DOHH2 (cell line): ENCODE measurements around the gene SH3PXD2A.

Experiments used
- CTCF ChIP-seq: fragments of 200-600 bp; sonication (generic); IDR thresholded peaks from one replicate; pipeline ENCODE4 v1.5.1; 2014; ENCODE audit warnings: antibody characterized with exemption, mild to moderate bottlenecking, low read depth, low read length; ENCODE audit not compliant: poor library complexity, severe bottlenecking
- EZH2phosphoT487 ChIP-seq: fragments of 200-600 bp; sonication (generic); IDR thresholded peaks from 2 replicates; pipeline ENCODE4 v1.6.1; 2017; ENCODE audit warnings: borderline replicate concordance, mild to moderate bottlenecking, antibody characterized with exemption, low read length, moderate library complexity, mixed read lengths

- TF ChIP-seq EZH2phosphoT487 (no peak), CTCF (no peak)
Measured at GRCh38 chr10:103720328-103720963, 134.9 kb downstream of the SH3PXD2A start.
